HG03159 (cell line): ENCODE measurements around the gene EFR3B.
"Not testable (repeated sequence)": the region's sequence is repeated elsewhere in the genome, so short reads cannot be mapped to it uniquely, and the experiment has no call there.

Source experiments
- ATAC-seq: cut with Tn5 transposase; IDR thresholded peaks from one replicate; pipeline ENCODE4 v1.9.1; 2021; ENCODE audit warnings: mild to moderate bottlenecking, moderate library complexity; ENCODE audit not compliant: unreplicated experiment

The EFR3B gene

DNA sequence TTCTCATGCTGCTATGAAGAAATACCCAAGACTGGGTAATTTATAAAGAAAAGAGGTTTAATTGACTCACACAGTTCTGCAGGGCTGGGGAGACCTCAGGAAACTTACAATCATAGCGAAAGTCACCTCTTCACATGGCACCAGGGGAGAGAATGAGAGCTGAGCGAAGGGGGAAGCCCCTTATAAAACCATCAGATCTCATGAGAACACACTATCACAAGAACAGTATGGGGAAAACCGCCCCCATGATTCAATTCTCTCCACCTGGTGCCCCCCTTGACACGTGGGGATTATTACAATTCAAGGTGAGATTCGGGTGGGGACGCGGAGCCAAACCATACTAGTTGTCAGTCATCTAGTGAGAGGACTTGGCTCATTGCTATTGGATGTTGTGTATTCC is 60.5 kb downstream of the EFR3B start:
- ATAC-seq, result not testable (repeated sequence)

GRCh38 chr2:25103287-25103871 is 61.5 kb downstream of the EFR3B start:
- ATAC-seq, result no peak

DNA sequence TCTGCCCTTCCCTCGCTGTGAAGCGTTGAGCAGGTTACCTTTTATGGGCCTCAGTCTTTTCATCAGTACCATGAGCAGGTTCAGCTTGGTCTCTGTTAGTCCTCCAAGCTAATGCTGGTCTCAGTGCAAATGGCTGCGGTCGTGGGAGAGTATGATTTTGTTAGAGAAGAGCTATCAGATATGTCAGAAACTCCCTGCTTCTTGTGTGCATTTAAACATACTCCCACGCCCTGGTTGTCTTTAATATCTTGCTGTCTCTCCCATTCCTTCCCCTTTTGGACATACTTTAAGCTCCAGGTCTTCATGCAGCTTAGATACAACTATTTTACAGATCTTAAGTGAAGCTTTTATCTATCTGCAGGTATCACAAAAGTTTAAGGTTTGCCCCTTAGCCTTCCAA is 62.9 kb downstream of the EFR3B start:
- no peak for ATAC-seq

DNA sequence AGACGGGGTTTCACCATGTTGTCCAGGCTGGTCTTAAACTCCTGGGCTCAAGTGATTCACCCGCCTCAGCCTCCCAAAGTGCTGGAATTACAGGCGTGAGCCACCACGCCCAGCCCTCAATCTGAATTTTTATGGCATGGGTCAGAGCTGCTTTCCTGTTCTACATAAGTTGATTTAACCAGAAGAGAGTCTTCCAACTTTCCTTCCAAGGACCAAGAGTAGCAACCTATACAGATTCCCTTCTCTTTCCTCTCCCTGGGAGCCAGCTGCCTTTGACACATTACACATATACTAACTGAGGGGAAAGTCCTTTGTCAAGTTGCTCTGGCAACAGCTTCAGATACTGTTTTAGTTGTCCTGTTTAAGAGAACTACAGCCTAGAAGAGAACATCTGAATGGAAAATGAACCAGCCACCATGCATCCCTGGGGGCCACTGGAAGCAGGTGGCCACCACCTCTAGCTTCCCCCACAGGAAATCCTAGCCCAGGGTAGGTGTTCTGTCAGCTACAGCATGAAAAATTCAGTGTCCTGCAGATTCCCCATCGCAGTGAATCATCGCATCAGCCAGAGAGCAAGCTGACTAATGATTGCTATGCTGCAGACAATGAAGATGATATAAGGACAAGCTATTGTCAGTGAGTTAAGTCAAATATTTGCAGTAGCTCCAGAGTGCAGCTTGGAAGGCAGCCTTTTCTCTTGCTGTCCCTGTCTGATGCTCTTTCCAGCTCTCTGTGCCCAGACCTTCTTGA is 63.6 kb downstream of the EFR3B start:
- ATAC-seq, result no peak

- no peak for ATAC-seq
Measured at GRCh38 chr2:25109822-25110221, 67.9 kb downstream of the EFR3B start.

GRCh38 chr2:25112113-25112512 is 70.2 kb downstream of the EFR3B start:
- no peak for ATAC-seq

GRCh38 chr2:25115249-25115883 is 73.5 kb downstream of the EFR3B start:
- ATAC-seq, result no peak

- no peak for ATAC-seq
Measured at GRCh38 chr2:25115902-25116301, 74.0 kb downstream of the EFR3B start.

GRCh38 chr2:25116956-25117355 is 75.1 kb downstream of the EFR3B start:
- ATAC-seq, result no peak

GRCh38 chr2:25119263-25119662 is 77.4 kb downstream of the EFR3B start:
- ATAC-seq, result no peak

- no peak for ATAC-seq
Measured at GRCh38 chr2:25122367-25122766, 80.5 kb downstream of the EFR3B start.

- no peak for ATAC-seq
Measured at GRCh38 chr2:25123682-25124081, 81.8 kb downstream of the EFR3B start.

DNA sequence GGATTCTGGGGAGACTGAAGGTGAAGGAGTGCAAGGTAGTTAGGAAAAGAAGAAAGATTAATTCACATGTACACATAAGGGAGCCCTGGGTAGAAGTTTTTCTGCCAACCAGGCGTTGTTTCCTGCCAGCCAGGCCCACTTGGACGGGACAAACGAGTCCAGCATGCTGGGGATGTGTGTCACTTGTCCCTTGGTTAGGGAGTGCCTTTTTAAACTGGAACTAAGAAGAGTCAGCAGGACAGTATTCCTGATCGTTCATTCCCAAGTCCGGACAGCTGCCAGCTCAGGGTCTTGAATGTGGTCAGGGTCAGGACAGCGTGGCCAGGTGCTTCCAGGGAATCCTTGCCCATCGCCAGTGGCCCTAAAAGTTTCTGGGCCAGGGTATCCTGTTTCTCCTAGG is 83.3 kb downstream of the EFR3B start:
- ATAC-seq, result no peak

DNA sequence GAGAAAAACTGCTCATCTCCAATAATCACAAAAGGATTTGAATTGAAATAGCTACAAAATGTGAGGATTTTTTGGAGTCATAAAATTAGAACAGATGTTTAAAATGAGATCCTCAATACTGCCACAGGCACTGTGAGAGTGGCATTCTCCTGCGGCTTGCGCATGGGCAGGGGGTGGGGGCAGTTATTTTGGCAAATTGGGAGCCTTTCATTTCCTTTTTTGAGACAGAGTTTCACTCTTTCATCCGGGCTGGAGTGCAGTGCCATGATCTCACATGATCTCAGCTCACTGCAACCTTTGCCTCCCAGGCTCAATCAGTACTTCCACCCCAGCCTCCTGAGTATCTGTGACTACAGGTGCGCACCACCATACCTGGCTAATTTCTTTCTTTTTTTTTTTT is 84.1 kb downstream of the EFR3B start:
- ATAC-seq, result no peak

DNA sequence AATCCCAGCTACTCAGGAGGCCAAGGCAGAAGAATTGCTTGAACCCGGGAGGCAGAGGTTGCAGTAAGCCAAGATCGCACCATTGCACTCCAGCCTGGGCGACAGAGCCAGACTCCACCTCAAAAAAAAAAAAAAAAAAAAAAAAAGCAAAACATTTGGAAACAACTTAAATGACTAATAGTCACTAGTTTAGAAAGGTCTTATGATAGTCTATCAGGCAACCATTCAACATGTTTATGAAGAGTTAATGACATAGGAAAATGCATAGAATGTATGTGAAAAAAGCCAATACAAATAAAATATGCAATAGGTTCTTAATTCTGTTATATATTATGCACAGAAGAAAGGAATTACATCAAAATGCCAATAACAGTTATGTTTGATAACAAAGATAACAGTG is 85.2 kb downstream of the EFR3B start:
- ATAC-seq, result not testable (repeated sequence)

- no peak for ATAC-seq
Measured at GRCh38 chr2:25127646-25128045, 85.8 kb downstream of the EFR3B start.

DNA sequence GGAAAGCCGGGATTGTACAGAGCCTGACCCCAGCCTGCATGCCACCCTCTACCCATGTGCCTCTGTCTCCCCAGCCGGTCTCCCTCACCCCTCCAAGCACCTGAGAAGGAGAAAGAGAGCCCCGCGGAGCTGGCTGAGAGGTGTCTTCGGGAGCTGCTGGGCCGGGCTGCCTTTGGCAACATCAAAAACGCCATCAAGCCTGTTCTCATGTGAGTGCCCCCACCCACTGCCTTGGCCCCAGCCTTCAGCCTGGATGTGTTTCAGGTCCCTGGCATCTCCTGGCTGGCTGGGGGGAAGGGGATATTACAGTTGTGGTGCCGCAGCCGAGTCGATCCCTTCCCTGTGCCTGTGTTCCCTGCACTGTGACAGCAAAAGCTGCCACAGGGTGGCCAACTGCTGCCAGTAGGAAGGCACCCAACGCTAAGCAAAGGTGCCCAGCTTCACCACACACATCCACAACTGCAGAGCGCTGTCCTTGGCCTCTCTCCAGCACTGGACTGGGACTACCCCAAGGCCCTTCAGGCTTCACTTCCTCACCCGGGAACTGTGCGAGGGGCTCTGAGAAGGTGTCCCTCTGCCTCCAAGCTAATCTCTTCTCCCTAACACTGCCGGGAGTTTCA is 88.1 kb downstream of the EFR3B start:
- ATAC-seq, result no peak

DNA sequence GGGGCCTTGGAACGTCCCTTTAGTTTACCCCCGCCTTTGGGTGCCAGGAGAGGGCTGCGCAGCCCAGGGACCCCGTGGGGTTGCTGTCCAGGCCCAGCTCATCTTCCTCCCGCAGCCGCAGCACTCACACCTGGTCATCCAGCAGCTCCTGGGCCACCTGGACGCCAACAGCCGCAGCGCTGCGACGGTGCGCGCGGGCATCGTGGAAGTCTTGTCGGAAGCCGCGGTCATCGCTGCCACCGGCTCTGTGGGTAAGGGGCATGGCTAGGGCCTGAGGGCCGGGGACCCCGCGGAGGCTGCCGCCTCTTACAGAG is 89.3 kb downstream of the EFR3B start:
- no peak for ATAC-seq

DNA sequence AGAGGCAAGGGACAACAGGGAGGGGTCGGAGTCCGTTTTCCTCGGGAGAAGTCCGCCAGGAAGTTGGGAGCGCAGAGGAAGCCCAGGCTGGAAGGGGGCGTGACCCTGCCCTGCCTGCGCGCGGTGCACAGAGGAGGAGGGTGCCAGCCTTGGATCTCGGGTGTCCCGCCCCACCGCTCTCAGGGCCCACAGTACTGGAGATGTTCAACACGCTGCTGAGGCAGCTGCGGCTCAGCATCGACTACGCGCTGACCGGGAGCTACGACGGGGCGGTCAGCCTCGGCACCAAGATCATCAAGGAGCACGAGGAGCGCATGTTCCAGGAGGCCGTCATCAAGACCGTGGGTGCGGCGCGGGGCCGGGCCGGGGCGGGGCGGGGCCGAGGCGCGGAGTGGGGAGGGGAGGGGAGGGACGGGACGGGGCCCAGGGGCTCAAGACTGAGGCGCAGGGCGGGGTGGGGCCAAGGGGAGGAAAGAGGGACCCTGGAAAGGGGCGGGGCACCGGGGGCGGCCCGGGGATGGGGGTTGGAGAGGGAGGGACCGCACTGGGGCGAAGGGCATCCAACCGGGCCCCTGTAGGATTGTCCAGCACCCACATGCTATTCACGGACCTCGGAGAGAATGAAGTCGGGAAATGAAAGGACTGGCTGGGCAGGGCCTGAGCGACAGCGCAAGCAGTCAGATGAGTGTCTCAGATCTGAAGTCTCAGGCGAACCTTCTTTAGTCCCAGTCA is 89.9 kb downstream of the EFR3B start:
- ATAC-seq, result no peak

DNA sequence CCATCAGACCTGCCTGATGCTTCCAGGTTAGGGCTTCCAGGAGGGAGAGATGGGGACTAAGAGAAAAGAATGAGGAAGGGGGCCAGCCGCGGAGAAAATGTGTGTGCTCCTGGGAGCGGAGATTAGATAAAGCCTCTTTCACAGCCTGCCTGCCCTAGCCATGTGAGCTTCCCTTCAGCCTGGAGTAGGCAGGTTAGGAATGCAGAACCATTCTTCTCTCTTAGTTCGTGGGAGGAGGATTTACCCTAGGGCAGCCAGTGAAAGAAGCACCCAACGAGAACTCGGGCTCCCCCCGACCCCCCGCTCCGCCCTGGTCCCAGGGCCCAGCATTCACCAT is 90.4 kb downstream of the EFR3B start:
- ATAC-seq, result no peak

- no peak for ATAC-seq
Measured at GRCh38 chr2:25132693-25133092, 90.8 kb downstream of the EFR3B start.

GRCh38 chr2:25140535-25140934 is 98.7 kb downstream of the EFR3B start:
- not testable (repeated sequence) for ATAC-seq
